K562 (cell line): ENCODE data around the gene TMEM114. TPM values are rescaled to one million over a fixed set of nuclear protein-coding genes. Genes with fewer than 3 reads are reported as not detected.

Source experiments
- ATAC-seq: fragments of 200-7000 bp; cut with Tn5 transposase; 3 replicates; pipeline ENCODE4 v1.9.1; 2020; ENCODE audit warnings: moderate library complexity
- BruUV-seq: library from RNA; stranded (reverse); fragments of 400-500 nt; replicated peaks from 2 replicates; lab custom pipeline; 2021; lab: Mats Ljungman, UMichigan
- CTCF ChIA-PET: fragments of 300-600 bp; formaldehyde crosslinking; extraction: SDS; loops from one replicate; lab custom pipeline; 2021; ENCODE audit warnings: low intra/inter-chr PET ratio; lab: Yijun Ruan, JAX
- POLR2A ChIA-PET: fragments of 300-600, 350-650 bp; sonication (Branson Sonifier 250); formaldehyde crosslinking; extraction: SDS; loops from one replicate; lab custom pipeline; 2021; ENCODE audit warnings: antibody characterized with exemption, inconsistent platforms; lab: Yijun Ruan, JAX
- DNase-seq, 4 experiments: peaks; one replicate each; pipeline versions ENCODE4 v3.0.0 to v3.0.0-alpha.2; 2011 to 2018; ENCODE audit warnings: low spot score in 3 of 4, mixed read lengths in 3 of 4; ENCODE audit errors: extremely low read depth in 1 of 4
- FAIRE-seq: peaks from 2 replicates; lab custom pipeline; 2011; peaks lifted over from hg19 to GRCh38; lab: Jason Lieb, UNC
- H2AFZ ChIP-seq: 2 replicates; pipeline ENCODE4 v1.6.0; 2011; ENCODE audit warnings: low read depth, low read length, control low read depth, inconsistent platforms
- H3K27ac ChIP-seq: fragments of 200-600 bp; 3 replicates; pipeline ENCODE4 v1.8.0; 2011; ENCODE audit warnings: low read depth, mild to moderate bottlenecking, control low read depth, inconsistent platforms, low read length, moderate library complexity, mixed read lengths; ENCODE audit errors: extremely low read depth
- H3K27me3 ChIP-seq, 2 experiments: fragments of 300-600 bp in 1 of 2; 2 replicates in 1 of 2; 3 replicates in 1 of 2; pipeline versions ENCODE4 v1.6.0 to v1.8.0; 2011; ENCODE audit warnings: inconsistent platforms in 2 of 2, low read length in 2 of 2, mild to moderate bottlenecking in 1 of 2, mixed read lengths in 1 of 2, moderate library complexity in 1 of 2; ENCODE audit not compliant: control insufficient read depth in 2 of 2, insufficient read depth in 2 of 2
- H3K36me3 ChIP-seq: fragments of 300-600 bp; 3 replicates; pipeline ENCODE4 v1.8.0; 2011; ENCODE audit warnings: mild to moderate bottlenecking, low read length, inconsistent platforms; ENCODE audit not compliant: control insufficient read depth, insufficient read depth
- H3K4me1 ChIP-seq, 2 experiments: fragments of 200-600 bp in 1 of 2; replicated peaks in 1 of 2; 2 replicates in 1 of 2; 3 replicates in 1 of 2; pipeline versions ENCODE4 v1.5.1 to v1.8.0; 2011; ENCODE audit warnings: inconsistent platforms in 2 of 2, low read length in 2 of 2, mild to moderate bottlenecking in 1 of 2, mixed read lengths in 1 of 2, moderate library complexity in 1 of 2; ENCODE audit not compliant: control insufficient read depth in 2 of 2, insufficient read depth in 2 of 2
- H3K4me2 ChIP-seq: 2 replicates; pipeline ENCODE4 v1.6.1; 2011; ENCODE audit warnings: low read length, control low read depth, inconsistent platforms, mixed read lengths; ENCODE audit not compliant: insufficient read depth
- H3K4me3 ChIP-seq: fragments of 200-600 bp; sonication (generic), shearing (Covaris generic); 2 replicates; pipeline ENCODE4 v1.5.1; 2016; ENCODE audit warnings: control low read depth, inconsistent platforms
- H3K79me2 ChIP-seq: fragments of 200-600 bp; 3 replicates; pipeline ENCODE4 v1.8.0; 2011; ENCODE audit warnings: low read length, inconsistent platforms; ENCODE audit not compliant: control insufficient read depth, insufficient read depth
- H3K9ac ChIP-seq, 2 experiments: 2 replicates each; pipeline versions ENCODE4 v1.6.0 to v1.6.1; 2011; ENCODE audit warnings: low read depth in 2 of 2, low read length in 2 of 2, control low read depth in 1 of 2, inconsistent platforms in 1 of 2, mild to moderate bottlenecking in 1 of 2, mixed read lengths in 1 of 2; ENCODE audit not compliant: insufficient read depth in 1 of 2
- H3K9me1 ChIP-seq: one replicate; pipeline ENCODE4 v1.6.0; 2011; ENCODE audit warnings: inconsistent platforms, mild to moderate bottlenecking, low read length, moderate library complexity; ENCODE audit not compliant: control insufficient read depth, insufficient read depth
- H3K9me3 ChIP-seq: replicated peaks from 2 replicates; pipeline ENCODE4 v1.5.1; 2011; ENCODE audit warnings: low read depth, low read length, inconsistent platforms; ENCODE audit not compliant: control insufficient read depth, insufficient read depth
- H4K20me1 ChIP-seq: replicated peaks from 2 replicates; pipeline ENCODE4 v1.6.1; 2011; ENCODE audit warnings: low read length, inconsistent platforms, mixed read lengths; ENCODE audit not compliant: control insufficient read depth, insufficient read depth
- RBM14 ChIP-seq: fragments of 200-400 bp; formaldehyde crosslinking; IDR thresholded peaks from 2 replicates; pipeline ENCODE4 v1.6.1; 2018; ENCODE audit warnings: low read depth, mild to moderate bottlenecking, low read length, moderate library complexity, borderline replicate concordance; ENCODE audit not compliant: insufficient read depth
- RBM25 ChIP-seq: fragments of 200-400 bp; formaldehyde crosslinking; IDR thresholded peaks from 2 replicates; pipeline ENCODE4 v1.6.1; 2018; ENCODE audit warnings: low read length, low read depth, moderate library complexity; ENCODE audit not compliant: severe bottlenecking
- WGBS: fragments of 100-300 bp; shearing (Covaris generic); methylation state at CpG from one replicate; pipeline ENCODE4 v1.1.6; 2016; ENCODE audit warnings: low coverage, mixed read lengths; ENCODE audit not compliant: insufficient coverage; ENCODE audit errors: missing lambda C conversion rate; 5-methylcytosine and 5-hydroxymethylcytosine counted together
- in situ Hi-C: fragments of 300-500 bp; cut with MboI; formaldehyde crosslinking; loops from 4 replicates; pipeline ENCODE4 v1.15.0; 2018; ENCODE audit warnings: inconsistent platforms, mixed read lengths
- intact Hi-C: fragments of 100-400 bp; cut with micrococcal nuclease; formaldehyde crosslinking; loops from 2 replicates; pipeline ENCODE4 v1.14.2; 2022
- polyA plus RNA-seq, 8 experiments: library from polyadenylated mRNA; depleted of rRNA in 4 of 8; stranded (reverse) in 5 of 8; unstranded in 3 of 8; fragments of >200 nt; fragmentation: Nextera tagmentation in 2 of 8; fragmentation: Illumina TruSeq in 1 of 8; extraction: Ambion mirVana in 2 of 8; extraction: Trizol in 1 of 8; gene quantifications; 2 replicates each; pipeline versions ENCODE4 v1.2.1 to v1.2.3, GENCODE V29; 2011 to 2014; ENCODE audit warnings: inconsistent platforms in 1 of 8, missing spikeins in 1 of 8
- total RNA-seq, 7 experiments: library from RNA; depleted of rRNA in 6 of 7; stranded (reverse); fragments of >200 nt in 6 of 7; fragmentation: Illumina TruSeq in 2 of 7; extraction: Trizol in 2 of 7; gene quantifications; 2 replicates each; pipeline versions ENCODE4 v1.2.1 to v1.2.3, GENCODE V29; 2011 to 2021; ENCODE audit warnings: low replicate concordance in 1 of 7

TMEM114 gene
- total and polyA plus RNA-seq, 9 of the 15 experiments (the other 6 are each of a cell fraction or from before 2014, with no cell fraction given), result not detected

- H3K9ac ChIP-seq, result no peak overlapping the region
- ATAC-seq, result no peak
- H3K27ac ChIP-seq, result no peak overlapping the region
- DNase-seq, result no peak
- no peak overlapping the region for H2AFZ ChIP-seq
- BruUV-seq, result no TSS peak
- no peak overlapping the region for H3K4me2 ChIP-seq
- 0 out of 2 replicates have a peak, but pooled peaks cover 8% of the 10 kb centered on the region for H4K20me1 ChIP-seq
- H3K4me1 ChIP-seq, result peaks cover 3% of the 10 kb centered on the region in 2 experiments; a peak in 4 of 5 replicates
- H3K9me3 ChIP-seq, result no peaks in the 10 kb centered on the region
- no peak overlapping the region for H3K4me3 ChIP-seq
- no peak for TF ChIP-seq RBM14
- peak; percentile 51 for TF ChIP-seq RBM25
- TF ChIP-seq, all 486 proteins: peak for 1
- intact Hi-C loops (no loop called here), in situ Hi-C loops (no loop called here)
- Histone ChIP-seq H3K79me2 (no peaks in the 10 kb centered on the region), H3K36me3 (peaks cover 92% of the 10 kb centered on the region; the same call in 2 of the 3 replicates), H3K9me1 (no peaks in the 10 kb centered on the region), H3K27me3 (no peaks in the 10 kb centered on the region)
- 92% methylated on average over 11 of the region's 11 CpGs for WGBS
- FAIRE-seq, result no peak
- ChIA-PET CTCF (no interaction called here), POLR2A (interaction anchor here (0.6 to 1.4 kb wide), 4 partner anchors 12 to 1926 kb away, joined by 3 to 4 read pairs (median 3); no protein-coding TSS in a partner anchor)
Measured at GRCh38 chr16:8630255-8630953, 40.1 kb upstream of the TMEM114 start.
